K562 (cell line): Measurements from ENCODE around the gene BNIP5. TPM values are rescaled to one million over a fixed set of nuclear protein-coding genes. Genes with fewer than 3 reads are reported as not detected.

Experiments used
- ATAC-seq: fragments of 200-7000 bp; cut with Tn5 transposase; 3 replicates; pipeline ENCODE4 v1.9.1; 2020; ENCODE audit warnings: moderate library complexity
- BruUV-seq: library from RNA; stranded (reverse); fragments of 400-500 nt; replicated peaks from 2 replicates; lab custom pipeline; 2021; lab: Mats Ljungman, UMichigan
- CTCF ChIA-PET: fragments of 300-600 bp; formaldehyde crosslinking; extraction: SDS; loops from one replicate; lab custom pipeline; 2021; ENCODE audit warnings: low intra/inter-chr PET ratio; lab: Yijun Ruan, JAX
- POLR2A ChIA-PET: fragments of 300-600, 350-650 bp; sonication (Branson Sonifier 250); formaldehyde crosslinking; extraction: SDS; loops from one replicate; lab custom pipeline; 2021; ENCODE audit warnings: antibody characterized with exemption, inconsistent platforms; lab: Yijun Ruan, JAX
- DNase-seq, 4 experiments: peaks; one replicate each; pipeline versions ENCODE4 v3.0.0 to v3.0.0-alpha.2; 2011 to 2018; ENCODE audit warnings: low spot score in 3 of 4, mixed read lengths in 3 of 4; ENCODE audit errors: extremely low read depth in 1 of 4
- FAIRE-seq: peaks from 2 replicates; lab custom pipeline; 2011; peaks lifted over from hg19 to GRCh38; lab: Jason Lieb, UNC
- H2AFZ ChIP-seq: 2 replicates; pipeline ENCODE4 v1.6.0; 2011; ENCODE audit warnings: low read depth, low read length, control low read depth, inconsistent platforms
- H3K27ac ChIP-seq: fragments of 200-600 bp; 3 replicates; pipeline ENCODE4 v1.8.0; 2011; ENCODE audit warnings: low read depth, mild to moderate bottlenecking, control low read depth, inconsistent platforms, low read length, moderate library complexity, mixed read lengths; ENCODE audit errors: extremely low read depth
- H3K27me3 ChIP-seq, 2 experiments: fragments of 300-600 bp in 1 of 2; 2 replicates in 1 of 2; 3 replicates in 1 of 2; pipeline versions ENCODE4 v1.6.0 to v1.8.0; 2011; ENCODE audit warnings: inconsistent platforms in 2 of 2, low read length in 2 of 2, mild to moderate bottlenecking in 1 of 2, mixed read lengths in 1 of 2, moderate library complexity in 1 of 2; ENCODE audit not compliant: control insufficient read depth in 2 of 2, insufficient read depth in 2 of 2
- H3K36me3 ChIP-seq: fragments of 300-600 bp; 3 replicates; pipeline ENCODE4 v1.8.0; 2011; ENCODE audit warnings: mild to moderate bottlenecking, low read length, inconsistent platforms; ENCODE audit not compliant: control insufficient read depth, insufficient read depth
- H3K4me1 ChIP-seq, 2 experiments: fragments of 200-600 bp in 1 of 2; replicated peaks in 1 of 2; 2 replicates in 1 of 2; 3 replicates in 1 of 2; pipeline versions ENCODE4 v1.5.1 to v1.8.0; 2011; ENCODE audit warnings: inconsistent platforms in 2 of 2, low read length in 2 of 2, mild to moderate bottlenecking in 1 of 2, mixed read lengths in 1 of 2, moderate library complexity in 1 of 2; ENCODE audit not compliant: control insufficient read depth in 2 of 2, insufficient read depth in 2 of 2
- H3K4me2 ChIP-seq: 2 replicates; pipeline ENCODE4 v1.6.1; 2011; ENCODE audit warnings: low read length, control low read depth, inconsistent platforms, mixed read lengths; ENCODE audit not compliant: insufficient read depth
- H3K4me3 ChIP-seq: fragments of 200-600 bp; sonication (generic), shearing (Covaris generic); 2 replicates; pipeline ENCODE4 v1.5.1; 2016; ENCODE audit warnings: control low read depth, inconsistent platforms
- H3K79me2 ChIP-seq: fragments of 200-600 bp; 3 replicates; pipeline ENCODE4 v1.8.0; 2011; ENCODE audit warnings: low read length, inconsistent platforms; ENCODE audit not compliant: control insufficient read depth, insufficient read depth
- H3K9ac ChIP-seq, 2 experiments: 2 replicates each; pipeline versions ENCODE4 v1.6.0 to v1.6.1; 2011; ENCODE audit warnings: low read depth in 2 of 2, low read length in 2 of 2, control low read depth in 1 of 2, inconsistent platforms in 1 of 2, mild to moderate bottlenecking in 1 of 2, mixed read lengths in 1 of 2; ENCODE audit not compliant: insufficient read depth in 1 of 2
- H3K9me1 ChIP-seq: one replicate; pipeline ENCODE4 v1.6.0; 2011; ENCODE audit warnings: inconsistent platforms, mild to moderate bottlenecking, low read length, moderate library complexity; ENCODE audit not compliant: control insufficient read depth, insufficient read depth
- H3K9me3 ChIP-seq: replicated peaks from 2 replicates; pipeline ENCODE4 v1.5.1; 2011; ENCODE audit warnings: low read depth, low read length, inconsistent platforms; ENCODE audit not compliant: control insufficient read depth, insufficient read depth
- H4K20me1 ChIP-seq: replicated peaks from 2 replicates; pipeline ENCODE4 v1.6.1; 2011; ENCODE audit warnings: low read length, inconsistent platforms, mixed read lengths; ENCODE audit not compliant: control insufficient read depth, insufficient read depth
- BHLHE40 ChIP-seq: IDR thresholded peaks from 2 replicates; pipeline ENCODE4 v1.6.1; 2011; ENCODE audit warnings: low read length, improper control_type of control experiment
- C11orf30 ChIP-seq: fragments of 450-650 bp; IDR thresholded peaks from 2 replicates; pipeline ENCODE4 v1.6.1; 2016; ENCODE audit warnings: low read depth, mild to moderate bottlenecking
- CEBPG ChIP-seq, 3 experiments: fragments of 200-800 bp in 1 of 3; sonication (Bioruptor generic) in 1 of 3; sonication (generic) in 1 of 3; formaldehyde crosslinking in 1 of 3; IDR thresholded peaks in 2 of 3; conservative IDR thresholded peaks in 1 of 3; 2 replicates each; pipeline versions ENCODE4 v1.6.1 to v1.8.0; 2016 to 2022; ENCODE audit warnings: missing compliant biosample characterization in 2 of 3, missing genetic modification characterization in 2 of 3, mild to moderate bottlenecking in 1 of 3, missing genetic modification reagents in 1 of 3
- EP400 ChIP-seq: fragments of 450-650 bp; IDR thresholded peaks from 2 replicates; pipeline ENCODE4 v1.6.1; 2017; ENCODE audit warnings: antibody characterized with exemption, mild to moderate bottlenecking, moderate library complexity
- ETV5 ChIP-seq: sonication (generic); formaldehyde crosslinking; IDR thresholded peaks from 2 replicates; pipeline ENCODE4 v1.4.0; 2020; ENCODE audit warnings: low read depth, mild to moderate bottlenecking, missing genetic modification reagents
- HNRNPH1 ChIP-seq: fragments of 200-400 bp; formaldehyde crosslinking; optimal IDR thresholded peaks from 2 replicates; pipeline ENCODE3; 2017; ENCODE audit warnings: low read depth, mild to moderate bottlenecking, low read length, moderate library complexity
- HNRNPK ChIP-seq: fragments of 200-400 bp; formaldehyde crosslinking; IDR thresholded peaks from one replicate; pipeline ENCODE4 v1.6.1; 2018; ENCODE audit warnings: mild to moderate bottlenecking, low read depth, low read length; ENCODE audit not compliant: poor library complexity, severe bottlenecking
- NCOA6 ChIP-seq: fragments of 450-650 bp; IDR thresholded peaks from 2 replicates; pipeline ENCODE4 v1.6.1; 2017; ENCODE audit warnings: mild to moderate bottlenecking
- NFE2 ChIP-seq: IDR thresholded peaks from 2 replicates; pipeline ENCODE4 v1.6.1; 2014; ENCODE audit warnings: antibody characterized with exemption, low read depth
- PYGO2 ChIP-seq: fragments of 450-650 bp; IDR thresholded peaks from 2 replicates; pipeline ENCODE4 v1.6.1; 2016; ENCODE audit warnings: mild to moderate bottlenecking, missing genetic modification characterization, moderate library complexity, missing compliant biosample characterization
- RBM25 ChIP-seq: fragments of 200-400 bp; formaldehyde crosslinking; IDR thresholded peaks from 2 replicates; pipeline ENCODE4 v1.6.1; 2018; ENCODE audit warnings: low read length, low read depth, moderate library complexity; ENCODE audit not compliant: severe bottlenecking
- TBP ChIP-seq: optimal IDR thresholded peaks from 2 replicates; pipeline ENCODE3; 2011; ENCODE audit warnings: low read depth, low read length, improper control_type of control experiment
- TRIM24 ChIP-seq, 2 experiments: fragments of 450-650 bp; IDR thresholded peaks; 2 replicates each; pipeline ENCODE4 v1.6.1; 2016
- ZNF239 ChIP-seq: fragments of 250-450 bp; sonication (Bioruptor Pico); IDR thresholded peaks from 2 replicates; pipeline ENCODE4 v1.4.0; 2020; ENCODE audit warnings: mild to moderate bottlenecking
- ZNF316 ChIP-seq: fragments of 450-650 bp; IDR thresholded peaks from 2 replicates; pipeline ENCODE4 v1.6.1; 2016
- ZSCAN32 ChIP-seq: fragments of 450-650 bp; formaldehyde crosslinking; IDR thresholded peaks from 2 replicates; pipeline ENCODE4 v1.4.0; 2020; ENCODE audit warnings: mild to moderate bottlenecking, moderate library complexity
- WGBS: fragments of 100-300 bp; shearing (Covaris generic); methylation state at CpG from one replicate; pipeline ENCODE4 v1.1.6; 2016; ENCODE audit warnings: low coverage, mixed read lengths; ENCODE audit not compliant: insufficient coverage; ENCODE audit errors: missing lambda C conversion rate; 5-methylcytosine and 5-hydroxymethylcytosine counted together
- in situ Hi-C: fragments of 300-500 bp; cut with MboI; formaldehyde crosslinking; loops from 4 replicates; pipeline ENCODE4 v1.15.0; 2018; ENCODE audit warnings: inconsistent platforms, mixed read lengths
- intact Hi-C: fragments of 100-400 bp; cut with micrococcal nuclease; formaldehyde crosslinking; loops from 2 replicates; pipeline ENCODE4 v1.14.2; 2022
- polyA plus RNA-seq, 8 experiments: library from polyadenylated mRNA; depleted of rRNA in 4 of 8; stranded (reverse) in 5 of 8; unstranded in 3 of 8; fragments of >200 nt; fragmentation: Nextera tagmentation in 2 of 8; fragmentation: Illumina TruSeq in 1 of 8; extraction: Ambion mirVana in 2 of 8; extraction: Trizol in 1 of 8; gene quantifications; 2 replicates each; pipeline versions ENCODE4 v1.2.1 to v1.2.3, GENCODE V29; 2011 to 2014; ENCODE audit warnings: inconsistent platforms in 1 of 8, missing spikeins in 1 of 8
- total RNA-seq, 7 experiments: library from RNA; depleted of rRNA in 6 of 7; stranded (reverse); fragments of >200 nt in 6 of 7; fragmentation: Illumina TruSeq in 2 of 7; extraction: Trizol in 2 of 7; gene quantifications; 2 replicates each; pipeline versions ENCODE4 v1.2.1 to v1.2.3, GENCODE V29; 2011 to 2021; ENCODE audit warnings: low replicate concordance in 1 of 7
- TF ChIP-seq, protein P1 (sequence below): fragments of 450-650 bp; formaldehyde crosslinking; IDR thresholded peaks from 2 replicates; pipeline ENCODE4 v1.4.0; 2020; ENCODE audit warnings: mild to moderate bottlenecking
- TF ChIP-seq, protein P2 (sequence below), 2 experiments: fragments of 150-350 bp in 1 of 2; IDR thresholded peaks; 2 replicates each; pipeline ENCODE4 v1.6.1; 2012 to 2016; ENCODE audit warnings: low read depth in 2 of 2, low read length in 2 of 2, mild to moderate bottlenecking in 1 of 2, moderate library complexity in 1 of 2

The BNIP5 gene
- total and polyA plus RNA-seq, 9 of the 15 experiments (the other 6 are each of a cell fraction or from before 2014, with no cell fraction given), result not detected

DNA sequence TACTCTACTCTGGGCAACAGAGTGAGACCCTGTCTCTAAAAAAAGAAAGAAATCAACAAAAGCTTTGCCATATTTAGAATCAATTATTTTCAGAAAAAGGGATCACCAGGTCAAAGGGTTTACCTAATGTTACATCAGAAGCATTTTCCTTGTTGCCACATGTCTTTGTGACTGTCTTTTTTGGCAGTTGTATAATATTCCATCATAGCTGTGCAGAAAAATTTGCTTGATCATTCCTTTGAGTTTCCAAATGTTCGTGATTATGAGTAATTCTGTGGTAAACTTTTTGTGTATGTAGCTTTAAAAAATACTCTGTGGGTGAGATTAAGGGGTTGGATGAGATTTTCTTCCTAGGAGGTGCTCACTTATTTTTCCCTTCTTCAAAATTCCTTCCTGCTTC is 40.4 kb downstream of the BNIP5 start:
- Histone ChIP-seq H3K27ac (no peak overlapping the region), H3K4me3 (no peak overlapping the region), H3K4me2 (no peak overlapping the region), H4K20me1 (0 out of 2 replicates have a peak, but pooled peaks cover 3% of the 10 kb centered on the region), H3K36me3 (no peaks in the 10 kb centered on the region), H3K9ac (no peak overlapping the region), H3K4me1 (peaks cover 8 to 10% of the 10 kb centered on the region in 2 experiments), H3K9me3 (no peaks in the 10 kb centered on the region), H3K79me2 (no peaks in the 10 kb centered on the region), H3K27me3 (peaks cover 20 to 50% of the 10 kb centered on the region in 2 experiments), H2AFZ (no peak overlapping the region), H3K9me1 (no peaks in the 10 kb centered on the region)
- FAIRE-seq (no peak), ATAC-seq (no peak), DNase-seq (no peak)
- ChIA-PET POLR2A (interaction anchor here (0.7 to 1.2 kb wide), 6 partner anchors 9 to 268 kb away, joined by 3 to 5 read pairs (median 3); no protein-coding TSS in a partner anchor), CTCF (no interaction called here)
- no TSS peak for BruUV-seq
- in situ Hi-C loops, result no loop called here
- 4% methylated on average over 1 of the region's 1 CpG for WGBS
- intact Hi-C loops, result no loop called here
- no peak for TF ChIP-seq HNRNPK
- TF ChIP-seq, protein P1, sequence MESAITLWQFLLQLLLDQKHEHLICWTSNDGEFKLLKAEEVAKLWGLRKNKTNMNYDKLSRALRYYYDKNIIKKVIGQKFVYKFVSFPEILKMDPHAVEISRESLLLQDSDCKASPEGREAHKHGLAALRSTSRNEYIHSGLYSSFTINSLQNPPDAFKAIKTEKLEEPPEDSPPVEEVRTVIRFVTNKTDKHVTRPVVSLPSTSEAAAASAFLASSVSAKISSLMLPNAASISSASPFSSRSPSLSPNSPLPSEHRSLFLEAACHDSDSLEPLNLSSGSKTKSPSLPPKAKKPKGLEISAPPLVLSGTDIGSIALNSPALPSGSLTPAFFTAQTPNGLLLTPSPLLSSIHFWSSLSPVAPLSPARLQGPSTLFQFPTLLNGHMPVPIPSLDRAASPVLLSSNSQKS, result no peak
- no peak for TF ChIP-seq ZSCAN32 (CRISPR knock-in tag)
- no peak for TF ChIP-seq CEBPG (CRISPR knock-in tag; IDR thresholded peaks at IDR 0.05)
- TF ChIP-seq CEBPG (tag; conservative IDR thresholded peaks at IDR 0.05 in 1 of 2, IDR thresholded peaks at IDR 0.05 in 1 of 2), result peak in 1 of 2 experiments; percentile 82; a peak in 2 of 4 replicates
- TF ChIP-seq C11orf30, result peak; percentile 23; the same call in 1 of the 2 replicates
- TF ChIP-seq NCOA6, result no peak
- no peak for TF ChIP-seq ZNF239 (CRISPR knock-in tag)
- peak; percentile 60 for TF ChIP-seq RBM25
- TF ChIP-seq, protein P2, sequence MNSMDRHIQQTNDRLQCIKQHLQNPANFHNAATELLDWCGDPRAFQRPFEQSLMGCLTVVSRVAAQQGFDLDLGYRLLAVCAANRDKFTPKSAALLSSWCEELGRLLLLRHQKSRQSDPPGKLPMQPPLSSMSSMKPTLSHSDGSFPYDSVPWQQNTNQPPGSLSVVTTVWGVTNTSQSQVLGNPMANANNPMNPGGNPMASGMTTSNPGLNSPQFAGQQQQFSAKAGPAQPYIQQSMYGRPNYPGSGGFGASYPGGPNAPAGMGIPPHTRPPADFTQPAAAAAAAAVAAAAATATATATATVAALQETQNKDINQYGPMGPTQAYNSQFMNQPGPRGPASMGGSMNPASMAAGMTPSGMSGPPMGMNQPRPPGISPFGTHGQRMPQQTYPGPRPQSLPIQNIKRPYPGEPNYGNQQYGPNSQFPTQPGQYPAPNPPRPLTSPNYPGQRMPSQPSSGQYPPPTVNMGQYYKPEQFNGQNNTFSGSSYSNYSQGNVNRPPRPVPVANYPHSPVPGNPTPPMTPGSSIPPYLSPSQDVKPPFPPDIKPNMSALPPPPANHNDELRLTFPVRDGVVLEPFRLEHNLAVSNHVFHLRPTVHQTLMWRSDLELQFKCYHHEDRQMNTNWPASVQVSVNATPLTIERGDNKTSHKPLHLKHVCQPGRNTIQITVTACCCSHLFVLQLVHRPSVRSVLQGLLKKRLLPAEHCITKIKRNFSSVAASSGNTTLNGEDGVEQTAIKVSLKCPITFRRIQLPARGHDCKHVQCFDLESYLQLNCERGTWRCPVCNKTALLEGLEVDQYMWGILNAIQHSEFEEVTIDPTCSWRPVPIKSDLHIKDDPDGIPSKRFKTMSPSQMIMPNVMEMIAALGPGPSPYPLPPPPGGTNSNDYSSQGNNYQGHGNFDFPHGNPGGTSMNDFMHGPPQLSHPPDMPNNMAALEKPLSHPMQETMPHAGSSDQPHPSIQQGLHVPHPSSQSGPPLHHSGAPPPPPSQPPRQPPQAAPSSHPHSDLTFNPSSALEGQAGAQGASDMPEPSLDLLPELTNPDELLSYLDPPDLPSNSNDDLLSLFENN (IDR thresholded peaks at IDR 0.05; ENCODE audit: low read depth in 2 of 2, low read length in 2 of 2), result no peak
- TF ChIP-seq TBP, result no peak
- no peak for TF ChIP-seq ETV5
- TF ChIP-seq ZNF316, result 0 out of 2 replicates have a peak, but pooled peaks have one; percentile 12
- TF ChIP-seq HNRNPH1, result no peak
- TF ChIP-seq TRIM24 (IDR thresholded peaks at IDR 0.05), result peak; percentile 46 to 63; a peak in 2 of 4 replicates
- TF ChIP-seq EP400, result peak; percentile 24; the same call in 1 of the 2 replicates
- TF ChIP-seq BHLHE40, result no peak
- no peak for TF ChIP-seq PYGO2 (tag)
- 0 out of 2 replicates have a peak, but pooled peaks have one; percentile 34 for TF ChIP-seq NFE2
